OCI-M2 (cell line): ENCODE data around the gene ACR.

Source experiments
- DNase-seq: peaks from one replicate; lab custom pipeline; 2025; ENCODE audit not compliant: unreplicated experiment; lab: John Stamatoyannopoulos, UW

Gene ACR

GRCh38 chr22:50716290-50717024, 21.5 kb upstream of the ACR start:
- DNase-seq: no peak

GRCh38 chr22:50717709-50718351, 20.2 kb upstream of the ACR start:
- no peak for DNase-seq

GRCh38 chr22:50718352-50718709, 19.7 kb upstream of the ACR start:
- DNase-seq: no peak

- no peak for DNase-seq
These were observed 18.1 kb upstream of the ACR start for GRCh38 chr22:50719814-50720300.

- no peak for DNase-seq
These were observed 17.4 kb upstream of the ACR start for GRCh38 chr22:50720301-50721256.

GRCh38 chr22:50721257-50721844, 16.7 kb upstream of the ACR start:
- no peak for DNase-seq

GRCh38 chr22:50722048-50722701, 15.8 kb upstream of the ACR start:
- no peak for DNase-seq

- no peak for DNase-seq
These were observed 15.1 kb upstream of the ACR start for GRCh38 chr22:50722716-50723428.

GRCh38 chr22:50723991-50724390, 14.0 kb upstream of the ACR start:
- DNase-seq: no peak

- DNase-seq: no peak
These were observed 13.4 kb upstream of the ACR start for GRCh38 chr22:50724616-50725015.

- no peak for DNase-seq
These were observed 12.4 kb upstream of the ACR start for GRCh38 chr22:50725597-50725996.

GRCh38 chr22:50726643-50727340, 11.2 kb upstream of the ACR start:
- no peak for DNase-seq

GRCh38 chr22:50727678-50728522, 10.1 kb upstream of the ACR start:
- no peak for DNase-seq

- DNase-seq: no peak
These were observed 9.5 kb upstream of the ACR start for GRCh38 chr22:50728523-50728931.

GRCh38 chr22:50729391-50730012, 8.5 kb upstream of the ACR start:
- no peak for DNase-seq

GRCh38 chr22:50730013-50730891, 7.8 kb upstream of the ACR start:
- DNase-seq: no peak
